ENCODE data around the gene QRICH1.

- no peak for TF ChIP-seq CTCF (IDR thresholded peaks at IDR 0.05)
- no peak for TF ChIP-seq POLR2A (IDR thresholded peaks at IDR 0.05)
These were observed 18.4 kb upstream of the QRICH1 start for GRCh38 chr3:49112262-49112661.

All from breast epithelium (tissue), 3 donors.